Putamen (tissue), 1 donor: ENCODE measurements around the gene PSG2.
"Not testable (repeated sequence)": the region's sequence is repeated elsewhere in the genome, so short reads cannot be mapped to it uniquely, and the experiment has no call there.

Experiments
- DNase-seq: peaks from one replicate; pipeline ENCODE4 v3.0.0-alpha.2; 2016; ENCODE audit warnings: low spot score

PSG2 gene

DNA sequence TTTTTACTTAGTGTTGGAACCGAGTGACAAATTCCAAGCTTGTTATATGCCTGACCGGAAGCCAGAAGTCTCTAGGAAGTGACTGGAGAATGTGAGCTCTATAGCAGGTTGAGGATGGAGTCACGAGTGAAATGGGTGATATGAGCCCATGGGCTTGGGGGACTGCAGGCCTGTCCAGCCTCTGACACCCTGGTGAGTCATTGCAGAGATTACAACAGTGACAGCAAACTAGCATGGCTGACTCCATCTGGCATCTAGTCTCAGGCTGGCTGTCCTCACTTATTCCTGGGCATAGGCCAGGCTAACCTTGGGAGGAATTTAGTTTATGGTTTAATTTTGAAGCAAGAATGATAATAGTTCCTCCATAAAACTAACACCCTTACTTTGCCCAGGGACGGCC lies 4.6 kb downstream of the PSG2 start:
- DNase-seq: not testable (repeated sequence)

DNA sequence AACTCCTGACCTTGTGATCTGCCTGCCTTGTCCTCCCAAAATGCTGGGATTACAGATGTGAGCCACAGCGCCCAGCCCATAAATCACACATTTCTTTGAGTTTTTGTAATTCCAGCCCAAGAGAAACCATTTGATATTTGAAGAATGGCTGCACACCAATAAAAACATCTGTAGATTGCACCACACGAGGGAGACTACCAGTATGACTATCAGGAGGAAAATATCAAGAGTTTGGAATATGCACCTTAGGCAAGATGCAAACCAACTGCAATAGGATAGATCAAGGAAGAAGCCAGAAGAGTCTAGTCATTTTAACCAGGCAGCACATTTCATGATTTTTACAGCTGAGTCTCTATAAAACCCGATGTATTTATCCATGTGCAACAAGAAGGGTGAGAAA lies 20.1 kb downstream of the PSG2 start:
- DNase-seq: not testable (repeated sequence)

DNA sequence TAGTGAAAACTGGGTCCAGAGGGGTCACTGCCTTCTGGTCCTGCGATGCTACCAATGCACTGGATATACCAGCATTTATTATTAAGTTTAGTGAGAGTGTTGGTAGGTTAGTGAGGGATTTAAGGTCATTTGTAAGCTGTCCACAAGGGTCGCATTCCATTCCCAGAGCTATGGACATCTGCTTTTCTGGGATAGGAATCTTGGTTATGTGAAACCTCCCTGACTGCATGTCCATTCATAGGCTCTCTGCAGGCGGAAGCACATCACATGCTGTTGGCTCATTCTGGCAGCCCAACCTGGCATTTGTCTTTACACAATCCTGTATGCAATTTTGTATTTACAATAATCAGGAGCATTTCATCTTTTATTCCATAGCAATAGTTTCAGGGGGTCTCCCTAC lies 21.2 kb downstream of the PSG2 start:
- not testable (repeated sequence) for DNase-seq

DNA sequence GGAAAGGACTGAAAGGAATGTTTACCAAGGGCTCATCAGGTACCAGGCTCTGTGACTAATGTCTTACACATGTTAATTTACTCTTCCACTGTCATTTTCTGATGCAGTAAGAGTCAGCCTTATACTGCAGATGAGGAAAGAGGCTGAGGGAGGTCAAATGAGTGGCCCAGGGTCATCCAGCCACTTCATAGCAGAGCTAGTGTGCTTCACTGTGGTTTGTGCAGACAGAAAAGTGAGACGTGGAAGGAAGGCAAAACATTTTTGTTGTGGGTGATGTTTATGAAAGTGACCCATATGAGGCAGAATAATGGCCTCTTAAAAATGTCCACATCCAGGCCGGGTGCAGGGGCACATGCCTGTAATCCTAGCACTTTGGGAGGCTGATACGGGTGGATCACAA lies 22.2 kb downstream of the PSG2 start:
- DNase-seq: not testable (repeated sequence)

DNA sequence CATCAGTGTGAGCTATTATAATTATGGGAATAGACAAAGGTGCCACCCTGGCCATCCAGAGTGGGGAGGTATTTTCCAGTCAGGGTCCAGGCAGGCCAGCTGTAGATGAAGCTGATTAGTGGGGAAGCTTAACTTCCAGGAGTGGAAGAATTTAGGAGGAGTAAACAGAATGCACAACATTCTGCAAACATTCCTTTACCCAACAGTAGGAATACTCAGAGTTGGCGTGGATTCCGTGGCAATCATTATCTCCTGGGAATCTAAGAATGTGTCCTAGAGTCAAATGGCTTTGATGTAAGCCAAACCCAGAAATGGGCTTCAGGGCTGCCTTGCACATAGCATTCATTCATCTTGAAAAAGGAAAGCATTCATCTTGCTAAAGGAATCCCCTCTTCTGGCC lies 23.0 kb downstream of the PSG2 start:
- not testable (repeated sequence) for DNase-seq

DNA sequence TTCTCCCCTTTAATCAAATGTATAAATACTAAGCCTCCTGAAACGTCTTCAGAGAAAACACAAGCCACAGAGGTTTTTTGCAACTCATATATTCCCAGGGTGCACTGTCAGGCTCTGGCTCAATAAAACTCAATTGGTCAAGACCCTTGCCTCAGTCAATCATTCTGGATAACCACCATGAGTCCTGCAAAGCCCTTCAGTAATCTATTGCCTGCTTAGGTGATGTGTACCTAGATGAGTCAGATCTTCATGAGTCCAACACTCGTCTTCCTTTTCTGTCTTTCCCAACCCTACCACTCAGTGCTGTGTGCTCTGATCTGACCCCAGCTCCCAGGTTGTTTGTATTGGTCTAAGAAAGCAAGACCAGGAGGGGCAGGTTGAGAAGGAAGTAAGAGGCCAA lies 24.1 kb downstream of the PSG2 start:
- DNase-seq: not testable (repeated sequence)

DNA sequence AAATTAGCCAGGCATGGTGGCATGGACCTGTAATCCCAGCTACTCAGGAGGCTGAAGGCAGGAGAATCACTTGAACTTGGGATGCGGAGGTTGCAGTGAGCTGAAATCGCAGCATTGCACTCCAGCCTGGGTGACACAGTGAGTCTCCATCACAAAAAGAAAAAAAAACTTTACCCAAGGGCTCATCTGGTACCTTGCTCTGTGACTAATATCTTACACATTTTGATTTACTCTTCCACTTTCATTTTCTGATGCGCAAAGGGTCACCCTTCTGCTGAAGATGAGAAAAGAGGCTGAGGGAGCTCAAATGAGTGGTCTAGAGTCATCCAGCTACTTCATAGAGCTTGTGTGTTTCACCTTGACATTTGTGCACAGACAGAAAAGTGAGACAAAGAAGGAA lies 34.5 kb downstream of the PSG2 start:
- DNase-seq: not testable (repeated sequence)

DNA sequence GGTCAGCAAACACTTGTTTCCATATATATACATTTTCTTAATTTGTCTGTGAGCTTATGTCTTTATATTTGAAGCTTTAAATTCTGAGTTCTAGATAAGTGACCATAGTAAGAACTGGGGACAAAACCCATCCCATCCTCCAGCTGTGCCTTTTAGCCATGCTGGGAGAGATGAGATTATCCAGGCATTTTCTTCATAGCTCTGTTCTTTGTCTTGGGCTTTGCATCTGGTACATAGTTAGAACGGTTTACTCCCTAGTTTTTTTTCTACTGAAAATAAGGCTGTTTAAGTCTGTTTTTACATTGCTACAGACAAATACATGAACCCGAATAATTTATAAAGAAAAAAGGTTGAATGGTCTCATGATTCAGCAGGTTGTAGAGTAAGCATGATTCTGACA lies 35.9 kb downstream of the PSG2 start:
- DNase-seq: not testable (repeated sequence)

DNA sequence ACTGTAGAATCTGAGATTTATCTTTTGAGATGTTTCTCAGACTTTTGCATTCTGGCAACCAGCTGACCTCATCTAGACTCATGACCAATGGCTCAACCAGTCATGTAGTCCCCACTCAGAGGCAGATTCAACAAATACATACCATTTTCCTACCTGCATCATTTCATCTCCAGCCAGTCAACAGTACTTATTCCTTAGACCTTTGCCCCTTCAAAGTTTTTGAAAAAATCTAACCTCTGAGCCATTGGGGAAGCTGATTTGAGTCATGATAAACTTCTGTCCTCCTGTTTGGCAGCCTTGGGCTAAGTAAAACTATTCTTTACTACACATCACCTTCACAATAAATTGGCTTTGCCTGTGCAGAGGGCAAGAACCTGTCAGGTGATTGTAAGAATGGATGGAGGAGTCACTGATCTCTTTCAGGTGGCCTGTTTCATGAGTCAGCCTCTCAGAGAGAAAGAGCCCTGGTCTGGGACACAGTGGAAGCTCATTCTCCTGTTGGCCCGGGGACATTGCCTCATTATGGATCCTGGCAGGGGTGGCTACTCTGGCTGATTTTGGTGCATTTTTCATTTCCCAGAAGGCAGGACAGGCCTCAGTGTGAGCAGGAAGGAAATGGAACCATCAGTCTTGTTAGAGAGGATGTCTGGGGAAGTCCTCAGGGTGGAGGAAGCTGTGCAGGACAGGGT lies 38.9 kb downstream of the PSG2 start:
- DNase-seq: not testable (repeated sequence)

DNA sequence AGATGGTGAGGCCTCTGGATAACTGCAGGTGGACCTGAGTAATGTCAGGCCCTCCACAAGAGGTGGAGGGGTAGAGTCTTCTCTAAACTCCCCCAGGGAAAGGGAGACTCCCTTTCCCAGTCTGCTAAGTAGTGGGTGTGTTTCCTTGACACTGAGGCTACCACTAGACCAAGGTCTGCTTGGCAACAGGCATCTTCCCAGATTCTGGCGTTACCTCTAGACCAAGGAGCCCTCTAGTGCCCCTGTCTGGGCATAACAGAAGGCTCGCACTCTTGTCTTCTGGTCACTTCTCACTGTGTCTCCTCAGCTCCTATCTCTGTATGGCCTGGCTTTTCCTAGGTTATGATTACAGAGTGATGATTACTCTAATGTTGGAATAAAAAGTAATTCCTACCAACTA lies 50.9 kb downstream of the PSG2 start:
- not testable (repeated sequence) for DNase-seq

DNA sequence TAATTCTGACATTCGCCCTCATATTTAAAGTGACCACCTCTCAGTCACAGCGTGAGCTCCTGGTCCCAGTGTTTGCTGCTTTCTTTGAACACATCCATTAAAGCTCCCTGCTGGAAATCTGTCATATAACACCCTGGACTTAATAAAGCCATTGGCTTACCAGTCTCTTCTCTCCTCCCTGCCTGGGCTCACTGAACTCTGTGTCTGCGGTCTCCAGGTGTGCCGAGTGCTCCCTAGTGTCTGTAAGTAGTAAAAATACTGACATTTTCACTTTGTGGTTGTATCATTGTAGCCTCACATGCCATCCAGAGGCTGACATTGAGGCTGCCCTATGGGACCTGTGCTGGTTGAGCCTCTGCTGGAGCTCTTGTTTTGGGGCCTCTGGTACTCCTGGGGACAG lies 53.6 kb downstream of the PSG2 start:
- no peak for DNase-seq

DNA sequence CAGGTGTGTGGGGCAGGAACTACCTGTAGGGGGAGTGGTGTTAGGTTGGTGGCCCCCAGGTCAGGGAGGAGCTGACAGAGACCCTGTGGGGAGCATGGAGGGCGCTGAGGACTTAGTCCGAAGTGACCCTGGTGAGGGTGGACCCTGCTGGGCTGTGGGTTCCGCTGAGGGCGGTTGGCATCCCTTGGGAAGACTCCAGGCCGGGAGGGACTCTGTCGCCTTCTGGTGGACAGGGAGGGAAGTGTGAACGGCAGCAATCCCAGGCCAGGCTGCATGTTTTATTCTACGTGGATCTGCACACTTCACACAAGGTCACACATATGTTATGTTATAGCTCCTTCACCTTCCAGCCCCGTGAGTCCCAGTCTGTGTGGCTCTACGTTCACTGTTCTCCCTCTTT lies 54.5 kb downstream of the PSG2 start:
- not testable (repeated sequence) for DNase-seq

DNA sequence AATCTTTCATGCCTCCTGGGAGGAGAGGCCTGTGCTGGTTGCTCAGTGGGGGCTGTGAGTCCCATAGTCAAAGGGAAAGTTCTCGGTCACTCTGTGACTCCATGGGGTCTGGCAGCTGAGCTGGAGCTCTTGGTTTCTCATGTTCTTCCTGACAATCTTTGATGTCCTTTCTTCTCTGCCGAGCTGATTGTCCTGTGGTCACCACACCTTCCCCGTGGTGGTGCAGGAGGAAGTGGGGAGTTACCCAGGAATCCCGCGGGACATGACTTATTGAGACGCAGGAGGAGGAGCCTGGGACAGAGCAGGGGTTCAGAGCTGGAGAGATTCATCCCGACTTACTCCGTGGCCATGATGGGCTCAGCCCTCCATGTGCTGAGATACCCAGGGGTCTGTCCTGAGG lies 55.4 kb downstream of the PSG2 start:
- not testable (repeated sequence) for DNase-seq

DNA sequence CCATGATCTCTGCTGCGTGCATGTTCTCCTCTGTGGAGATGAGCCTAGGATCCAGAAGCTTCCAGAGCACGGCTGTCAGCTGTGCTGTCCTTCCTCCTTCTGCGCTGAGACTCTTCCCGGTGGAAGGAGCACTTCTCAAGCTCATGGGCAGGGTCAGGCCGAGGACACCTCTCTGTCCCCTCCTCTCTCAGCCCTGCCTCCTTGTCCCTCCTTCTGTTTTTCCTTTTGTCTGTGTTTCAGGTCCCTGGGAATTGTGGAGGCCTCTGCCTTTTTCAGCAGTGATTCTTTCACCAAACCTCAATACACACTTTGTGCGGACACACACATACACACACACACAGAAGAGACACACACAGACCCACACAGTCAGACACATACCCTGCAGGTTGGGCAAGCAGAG lies 56.1 kb downstream of the PSG2 start, which contains the start of gene PSG11:
TSS of gene PSG11 (minus strand) at position 101 of the 400 bp plus-strand sequence. CDS start at position 4, 97 bp downstream.
- not testable (repeated sequence) for DNase-seq

DNA sequence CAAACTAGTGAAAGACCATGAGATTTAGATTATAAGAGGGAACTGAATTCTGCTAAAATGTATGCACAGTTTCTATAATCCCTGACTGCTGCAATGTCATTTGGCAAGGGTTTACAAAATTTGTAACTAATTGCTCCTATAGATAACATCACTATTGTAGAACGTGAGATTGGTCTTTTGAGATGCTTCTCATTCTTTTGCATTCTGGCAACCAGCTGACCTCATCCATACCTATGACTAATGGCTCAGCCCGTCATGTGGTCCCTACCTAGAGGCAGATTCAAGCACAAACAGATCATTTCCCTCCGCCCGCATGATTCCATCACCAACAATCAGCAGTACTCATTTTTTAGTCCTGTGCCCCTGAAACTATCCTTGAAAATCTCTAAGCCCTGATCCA lies 60.4 kb downstream of the PSG2 start:
- DNase-seq: not testable (repeated sequence)

DNA sequence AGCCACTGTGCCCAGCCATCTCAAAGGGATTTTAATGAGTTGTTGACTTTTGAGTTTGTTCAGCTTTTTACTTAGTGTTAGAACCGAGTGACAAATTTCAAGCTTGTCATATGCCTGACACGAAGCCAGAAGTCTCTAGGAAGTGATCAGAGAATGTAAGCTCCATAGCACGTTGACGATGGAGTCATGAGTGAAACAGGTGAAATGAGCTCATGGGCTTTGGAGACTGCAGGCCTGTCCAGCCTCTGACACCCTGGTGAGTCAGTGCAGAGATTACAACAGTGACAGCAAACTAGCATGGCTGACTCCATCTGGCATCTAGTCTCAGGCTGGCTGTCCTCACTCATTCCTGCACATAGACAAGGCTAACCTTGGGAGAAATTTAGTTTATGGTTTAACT lies 60.9 kb downstream of the PSG2 start:
- not testable (repeated sequence) for DNase-seq

DNA sequence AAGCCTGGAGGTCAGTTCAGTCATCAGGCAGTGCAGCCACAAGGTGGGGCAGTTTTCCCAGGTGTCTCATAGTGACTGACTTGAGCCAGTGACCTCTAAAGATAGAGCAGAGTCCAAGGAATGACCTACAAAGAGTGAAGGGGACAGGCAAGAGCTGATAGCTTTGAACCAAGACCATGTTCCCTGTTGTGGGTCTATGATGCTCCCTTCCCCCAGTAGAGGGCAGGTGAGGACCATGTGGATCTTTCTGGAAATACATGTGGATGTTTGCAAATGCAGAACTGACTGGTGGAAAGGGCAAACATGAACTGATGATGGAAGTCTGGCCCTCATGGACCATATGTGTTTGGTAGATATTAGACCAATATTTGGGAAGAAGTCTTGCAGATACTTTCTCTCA lies 62.9 kb downstream of the PSG2 start:
- DNase-seq: not testable (repeated sequence)
